Right cardiac atrium (tissue), 5 donors: Measurements from ENCODE around the gene SAMD11. TPM values are rescaled to one million over a fixed set of nuclear protein-coding genes. Genes with fewer than 3 reads are reported as not detected.
A peak's percentile ranks its signal among the peaks of the same experiment; 100 is the strongest.

Source experiments
- ATAC-seq, 2 donors: fragments of 200-7000 bp; cut with Tn5 transposase; one replicate each; pipeline versions ENCODE4 v1.8.0 to v1.9.1; 2020; ENCODE audit warnings: moderate library complexity in 2 of 2, mild to moderate bottlenecking in 1 of 2
- DNase-seq, 3 donors: peaks; one replicate each; pipeline ENCODE4 v3.0.0-alpha.2; 2020
- H3K27ac ChIP-seq: one replicate; pipeline ENCODE4 v1.5.1; 2013; ENCODE audit warnings: mild to moderate bottlenecking, low read length, control low read depth, moderate library complexity
- H3K27me3 ChIP-seq: one replicate; pipeline ENCODE4 v1.6.1; 2013; ENCODE audit not compliant: control insufficient read depth, insufficient read depth
- H3K4me1 ChIP-seq: one replicate; pipeline ENCODE4 v1.6.1; 2013; ENCODE audit warnings: low read length; ENCODE audit not compliant: control insufficient read depth, insufficient read depth
- H3K4me3 ChIP-seq: one replicate; pipeline ENCODE4 v1.5.1; 2013; ENCODE audit warnings: low read length, control low read depth
- H3K9me3 ChIP-seq: one replicate; pipeline ENCODE4 v1.6.1; 2013; ENCODE audit warnings: low read length; ENCODE audit not compliant: control insufficient read depth
- WGBS: extraction: QIAGEN DNeasy Blood & Tissue Kit; methylation state at CpG from one replicate; pipeline ENCODE4 v1.1.7; 2013; 5-methylcytosine and 5-hydroxymethylcytosine counted together
- intact Hi-C, 4 donors: fragments of 100-400 bp; cut with DNase I; formaldehyde crosslinking; loops; one replicate each; pipeline versions ENCODE4 v1.11.0 to v1.14.0; 2022 to 2023
- polyA plus RNA-seq: library from polyadenylated mRNA; stranded (reverse); fragments of 200-250 nt; gene quantifications from one replicate; pipeline ENCODE4 v1.2.3, GENCODE V29; 2013
- total RNA-seq, 4 donors: library from RNA; stranded (reverse); fragmentation: NEBNext Ultra II Directional; extraction: Animal tissue kit (Norgen Biotek cat#: 25700); gene quantifications; one replicate each; pipeline ENCODE4 v1.2.1, GENCODE V29; 2021
- donor health status: healthy with polysubstance abuse.
- donor health status: DM: no; HTN: yes; CAD: no.
- donor health status: DM: no; HTN: no; CAD: no.
- donor health status: DM: no; HTN: yes; CAD: no; lungs with severe emphysema.
- donor health status: DM: yes; HTN: yes; CAD: no.

SAMD11 gene
- total and polyA plus RNA-seq, 5 donors: 6.9 to 27.2 (median 10.9) TPM

DNA sequence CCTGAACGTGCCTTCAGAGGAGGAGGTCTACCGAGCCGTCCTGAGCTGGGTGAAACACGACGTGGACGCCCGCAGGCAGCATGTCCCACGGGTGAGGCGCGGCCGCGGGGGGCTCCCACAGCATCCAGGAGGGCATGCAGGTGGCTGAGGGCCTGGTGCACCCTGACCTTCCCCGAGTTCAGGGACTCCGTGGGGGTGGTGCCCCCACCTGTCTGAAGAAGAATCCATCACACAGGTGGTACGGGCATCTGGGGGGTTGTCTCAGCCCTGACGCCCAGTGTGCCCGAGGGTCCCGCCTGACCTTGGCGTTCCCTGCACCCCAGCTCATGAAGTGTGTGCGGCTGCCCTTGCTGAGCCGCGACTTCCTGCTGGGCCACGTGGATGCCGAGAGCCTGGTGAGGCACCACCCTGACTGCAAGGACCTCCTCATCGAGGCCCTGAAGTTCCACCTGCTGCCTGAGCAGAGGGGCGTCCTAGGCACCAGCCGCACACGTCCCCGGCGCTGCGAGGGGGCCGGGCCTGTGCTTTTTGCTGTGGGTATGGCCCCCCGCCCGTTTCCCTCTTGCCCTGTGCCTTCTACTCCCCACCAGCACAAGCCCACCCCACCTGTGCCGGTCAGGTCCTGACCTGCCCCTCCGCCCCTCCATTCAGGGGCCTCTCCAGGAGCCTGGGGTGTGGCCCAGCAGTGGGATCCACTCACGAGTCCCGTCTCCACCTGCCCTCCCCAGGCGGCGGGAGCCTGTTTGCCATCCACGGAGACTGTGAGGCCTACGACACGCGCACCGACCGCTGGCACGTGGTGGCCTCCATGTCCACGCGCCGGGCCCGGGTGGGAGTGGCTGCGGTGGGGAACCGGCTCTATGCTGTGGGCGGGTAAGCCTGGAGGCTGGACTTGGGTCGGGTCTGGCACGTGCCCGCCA lies 38.9 kb downstream of the SAMD11 start:
- ATAC-seq: no peak

GRCh38 chr1:963301-963651 lies 39.6 kb downstream of the SAMD11 start:
- no peak for DNase-seq
- no peaks in the 10 kb centered on the region for H3K9me3 ChIP-seq
- no peaks in the 10 kb centered on the region for H3K4me1 ChIP-seq
- no peak overlapping the region for H3K27ac ChIP-seq
- intact Hi-C loops: no loop called here
- H3K27me3 ChIP-seq: no peaks in the 10 kb centered on the region
- H3K4me3 ChIP-seq: no peak overlapping the region
- WGBS: 93% methylated on average over 16 of the region's 16 CpGs
- no peak for ATAC-seq

More for the DNA sequence above, 38.9 kb downstream of the SAMD11 start:
- no peak overlapping the region for H3K4me3 ChIP-seq
- H3K27me3 ChIP-seq: no peaks in the 10 kb centered on the region
- 95% methylated on average over 57 of the region's 57 CpGs for WGBS
- no peaks in the 10 kb centered on the region for H3K4me1 ChIP-seq
- H3K27ac ChIP-seq: no peak overlapping the region
- intact Hi-C loops: no loop called here
- H3K9me3 ChIP-seq: no peaks in the 10 kb centered on the region
- no peak for DNase-seq

DNA sequence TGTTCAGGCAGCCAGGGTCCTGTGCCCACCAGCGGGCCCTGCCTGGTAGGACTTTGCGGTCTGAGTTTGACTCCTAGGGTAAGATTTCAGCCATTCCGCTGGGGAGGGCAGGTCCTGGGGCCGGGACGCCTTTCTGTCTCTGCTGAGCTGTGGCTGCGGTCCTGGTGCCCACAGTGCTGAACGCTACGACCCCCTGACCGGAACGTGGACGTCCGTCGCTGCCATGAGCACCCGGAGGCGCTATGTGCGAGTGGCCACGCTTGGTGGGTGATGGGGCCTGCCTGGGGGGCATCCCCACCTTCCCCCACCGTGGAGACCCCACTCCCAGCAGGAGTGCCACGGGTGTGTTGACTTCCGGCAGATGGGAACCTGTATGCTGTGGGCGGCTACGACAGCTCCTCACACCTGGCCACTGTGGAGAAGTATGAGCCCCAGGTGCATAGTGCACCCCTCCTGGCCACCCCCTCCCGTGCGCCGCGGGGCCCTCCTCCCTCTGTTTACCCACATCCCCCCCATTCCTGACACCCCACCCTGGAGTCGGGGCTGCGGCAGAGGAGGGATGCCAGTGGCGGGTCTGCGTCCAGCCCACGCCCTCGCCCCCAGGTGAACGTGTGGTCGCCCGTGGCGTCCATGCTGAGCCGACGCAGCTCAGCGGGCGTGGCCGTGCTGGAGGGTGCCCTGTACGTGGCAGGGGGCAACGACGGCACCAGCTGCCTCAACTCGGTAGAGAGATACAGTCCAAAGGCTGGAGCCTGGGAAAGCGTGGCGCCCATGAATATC lies 40.2 kb downstream of the SAMD11 start:
- intact Hi-C loops: no loop called here
- Histone ChIP-seq H3K4me3 (no peak overlapping the region), H3K27me3 (no peaks in the 10 kb centered on the region), H3K9me3 (no peaks in the 10 kb centered on the region), H3K4me1 (no peaks in the 10 kb centered on the region), H3K27ac (no peak overlapping the region)
- ATAC-seq (no peak), DNase-seq (peak; percentile 18 to 65 (median 36))
- WGBS: 93% methylated on average over 47 of the region's 47 CpGs

DNA sequence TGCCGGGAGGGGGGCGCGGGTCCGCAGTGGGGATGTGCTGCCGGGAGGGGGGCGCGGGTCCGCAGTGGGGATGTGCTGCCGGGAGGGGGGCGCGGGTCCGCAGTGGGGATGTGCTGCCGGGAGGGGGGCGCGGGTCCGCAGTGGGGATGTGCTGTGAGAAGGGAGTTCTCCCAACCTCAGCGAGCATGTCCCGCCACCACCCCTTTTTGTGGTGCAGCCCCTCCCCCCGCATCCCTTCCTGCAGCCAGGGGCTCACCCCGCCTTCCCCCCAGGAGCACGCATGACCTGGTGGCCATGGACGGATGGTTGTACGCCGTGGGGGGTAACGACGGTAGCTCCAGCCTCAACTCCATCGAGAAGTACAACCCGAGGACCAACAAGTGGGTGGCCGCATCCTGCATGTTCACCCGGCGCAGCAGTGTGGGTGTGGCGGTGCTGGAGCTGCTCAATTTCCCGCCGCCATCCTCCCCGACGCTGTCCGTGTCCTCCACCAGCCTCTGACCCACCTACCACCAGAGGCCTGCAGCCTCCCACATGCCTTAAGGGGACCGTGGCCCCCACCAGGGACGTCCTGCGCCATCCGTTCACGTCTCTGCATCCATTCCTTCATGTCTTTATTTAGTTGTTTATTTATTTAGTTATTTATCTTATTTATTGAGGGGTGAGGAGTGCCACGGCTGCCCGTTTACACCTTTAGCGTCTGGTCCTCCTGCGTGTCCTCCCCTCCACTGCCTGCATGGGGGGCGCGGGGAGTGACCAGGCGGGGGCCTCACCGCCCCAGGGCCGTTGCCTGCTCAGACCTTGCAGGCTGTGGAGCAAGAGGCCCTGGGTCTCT lies 41.2 kb downstream of the SAMD11 start:
- DNase-seq: peak in 2 of 3 donors; percentile 37 to 38
- no peaks in the 10 kb centered on the region for H3K9me3 ChIP-seq
- H3K27ac ChIP-seq: no peak overlapping the region
- no peak for ATAC-seq
- WGBS: 92% methylated on average over 42 of the region's 51 CpGs
- no peaks in the 10 kb centered on the region for H3K27me3 ChIP-seq
- no peaks in the 10 kb centered on the region for H3K4me1 ChIP-seq
- H3K4me3 ChIP-seq: no peak overlapping the region
- intact Hi-C loops: no loop called here

GRCh38 chr1:965526-966134 lies 41.9 kb downstream of the SAMD11 start:
- H3K27ac ChIP-seq: no peak overlapping the region
- ATAC-seq (no peak), DNase-seq (peak; percentile 20 to 54 (median 37))
- H3K9me3 ChIP-seq: no peaks in the 10 kb centered on the region
- H3K4me3 ChIP-seq: no peak overlapping the region
- no peaks in the 10 kb centered on the region for H3K27me3 ChIP-seq
- no peaks in the 10 kb centered on the region for H3K4me1 ChIP-seq
- intact Hi-C loops: no loop called here
- WGBS: 82% methylated on average over 26 of the region's 26 CpGs

- Histone ChIP-seq H3K9me3 (no peaks in the 10 kb centered on the region), H3K27me3 (no peaks in the 10 kb centered on the region), H3K4me1 (no peaks in the 10 kb centered on the region), H3K27ac (no peak within 1 kb of the TSS), H3K4me3 (peak within 1 kb of the TSS; percentile 49)
- intact Hi-C loops: no loop called here
- DNase-seq (peak in 2 of 3 donors; percentile 45 to 69), ATAC-seq (peak; percentile 19 to 27)
- WGBS: 13% methylated on average over 31 of the region's 31 CpGs
These were observed 42.5 kb downstream of the SAMD11 start, which contains the start of gene PLEKHN1 for GRCh38 chr1:966135-966703. Gene PLEKHN1, plus strand, starts transcription at chr1:966482. Its CDS starts 50 bp downstream, at chr1:966532.

DNA sequence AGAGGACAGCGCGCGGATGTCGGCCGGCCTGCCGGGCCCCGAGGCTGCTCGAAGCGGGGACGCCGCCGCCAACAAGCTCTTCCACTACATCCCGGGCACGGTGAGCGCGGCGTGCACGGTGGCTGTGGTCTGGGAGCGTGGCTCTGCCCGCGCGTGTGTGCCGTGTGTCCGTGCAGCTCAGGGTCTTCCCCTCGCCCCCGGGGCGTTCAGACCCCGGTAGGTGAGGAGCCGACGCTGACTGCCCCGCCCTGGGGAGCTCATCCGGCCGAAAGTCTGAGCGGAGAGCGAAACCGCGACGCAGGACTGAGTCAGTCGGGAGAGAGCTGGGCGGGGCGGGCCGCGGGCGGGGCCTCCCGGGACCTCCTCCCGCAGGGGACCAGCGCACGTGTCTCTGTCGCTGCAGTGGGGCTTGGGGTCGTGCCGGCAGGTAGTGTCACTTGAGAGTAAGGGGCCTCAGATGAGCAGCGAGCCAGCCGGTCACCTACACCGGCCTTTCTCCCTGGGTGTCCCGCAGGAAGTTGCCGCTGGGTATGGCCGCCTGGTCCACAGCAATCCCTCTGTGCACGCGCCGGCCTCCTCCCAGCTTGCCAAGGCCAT lies 43.1 kb downstream of the SAMD11 start:
- intact Hi-C loops: no loop called here
- WGBS: under 1% methylated on average over 60 of the region's 60 CpGs
- peak overlapping the region; percentile 49 for H3K4me3 ChIP-seq
- peak; percentile 72 to 89 (median 82) for DNase-seq
- H3K4me1 ChIP-seq: no peaks in the 10 kb centered on the region
- peak; percentile 63 to 70 for ATAC-seq
- no peaks in the 10 kb centered on the region for H3K9me3 ChIP-seq
- H3K27ac ChIP-seq: no peak overlapping the region
- H3K27me3 ChIP-seq: no peaks in the 10 kb centered on the region

- WGBS: 77% methylated on average over 23 of the region's 23 CpGs
- H3K27ac ChIP-seq: no peak overlapping the region
- peak in 2 of 3 donors; percentile 50 to 55 for DNase-seq
These were observed 44.0 kb downstream of the SAMD11 start for GRCh38 chr1:967466-968343.

DNA sequence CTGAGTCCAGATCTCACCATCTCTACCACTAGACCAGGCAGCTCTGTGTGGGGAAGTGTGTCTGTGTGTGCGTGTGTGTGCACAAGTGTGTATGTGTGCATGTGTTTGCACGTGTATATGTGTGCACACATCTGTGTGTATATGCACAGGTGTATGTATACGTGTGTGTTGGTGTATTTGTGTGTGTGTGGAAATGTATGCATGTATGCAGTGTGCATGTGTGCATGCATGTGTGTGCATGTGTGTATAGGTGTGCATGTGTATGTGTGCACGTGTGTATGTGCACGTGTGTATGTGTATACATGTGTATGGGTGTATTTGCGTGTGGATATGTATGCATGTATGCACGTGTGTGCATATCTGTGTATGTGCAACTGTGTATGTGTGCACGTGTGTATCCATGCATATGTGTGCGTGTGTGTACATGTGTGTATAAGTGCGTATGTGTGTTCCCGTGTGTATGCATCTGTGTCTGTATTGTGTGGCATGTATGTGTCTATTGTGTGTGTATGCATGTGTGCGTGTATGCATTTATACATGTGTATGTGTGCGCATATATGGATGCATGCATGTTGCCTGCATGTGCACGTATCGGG lies 45.6 kb downstream of the SAMD11 start:
- no peak for ATAC-seq
- Histone ChIP-seq H3K27me3 (no peaks in the 10 kb centered on the region), H3K27ac (no peak overlapping the region), H3K4me1 (no peaks in the 10 kb centered on the region), H3K9me3 (no peaks in the 10 kb centered on the region), H3K4me3 (no peak overlapping the region)
- 80% methylated on average over 15 of the region's 15 CpGs for WGBS
- DNase-seq: no peak
- intact Hi-C loops: no loop called here

More at GRCh38 chr1:967466-968343, 44.0 kb downstream of the SAMD11 start:
- Histone ChIP-seq H3K4me1 (no peaks in the 10 kb centered on the region), H3K9me3 (no peaks in the 10 kb centered on the region), H3K27me3 (no peaks in the 10 kb centered on the region), H3K4me3 (no peak overlapping the region)
- ATAC-seq: no peak
- intact Hi-C loops: no loop called here
